ENCODE measurements around the gene GPAT2.
"Not testable (repeated sequence)": the region's sequence is repeated elsewhere in the genome, so short reads cannot be mapped to it uniquely, and the experiment has no call there.

GPAT2 gene

GRCh38 chr2:95991351-95992094 lies 43.2 kb downstream of the GPAT2 start, which contains the start of gene ANKRD36C:
Gene ANKRD36C (minus strand): TSS chr2:95991824. CDS start chr2:95991708, 116 bp downstream.
- not testable (repeated sequence) for H3K27me3 ChIP-seq (ENCODE audit: low read depth, low read length); H3K9me3 ChIP-seq (ENCODE audit: control insufficient read depth in 1 of 2, low read length in 2 of 2); H3K4me1 ChIP-seq (ENCODE audit: control insufficient read depth in 1 of 2, insufficient read depth in 2 of 2, low read length in 2 of 2); H3K36me3 ChIP-seq (ENCODE audit: control insufficient read depth in 1 of 2, insufficient read depth in 2 of 2, low read length in 2 of 2)
- peak within 1 kb of the TSS; percentile 68 to 78 for H3K4me3 ChIP-seq (ENCODE audit: low read depth in 1 of 2, low read length in 2 of 2)
- peak within 1 kb of the TSS; percentile 60 for H3K27ac ChIP-seq (ENCODE audit: low read length)

DNA sequence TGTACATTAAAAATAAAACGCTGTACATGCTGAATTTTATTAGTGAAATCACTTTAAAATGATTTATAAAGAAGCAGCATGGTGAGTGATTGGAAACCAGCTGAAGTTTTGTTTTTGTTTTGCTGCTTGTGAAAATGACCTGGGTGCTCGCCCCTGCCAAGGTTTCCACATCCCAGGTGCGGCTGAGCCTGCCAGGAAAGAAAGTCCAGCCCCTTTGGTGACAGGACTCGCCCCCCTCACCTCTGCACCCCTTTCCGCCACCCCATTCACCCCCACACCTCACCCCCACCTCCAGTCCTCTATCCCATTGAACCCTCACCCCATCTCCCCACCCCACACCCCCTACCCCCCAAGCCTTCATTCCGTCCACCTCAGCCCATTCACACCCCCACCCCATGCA lies 43.8 kb downstream of the GPAT2 start:
- not testable (repeated sequence) for H3K27me3 ChIP-seq (ENCODE audit: low read depth, low read length); H3K4me1 ChIP-seq (ENCODE audit: control insufficient read depth in 1 of 2, insufficient read depth in 2 of 2, low read length in 2 of 2); H3K27ac ChIP-seq (ENCODE audit: low read length); H3K36me3 ChIP-seq (ENCODE audit: control insufficient read depth in 1 of 2, insufficient read depth in 2 of 2, low read length in 2 of 2); H3K4me3 ChIP-seq (ENCODE audit: low read depth in 1 of 2, low read length in 2 of 2); H3K9me3 ChIP-seq (ENCODE audit: control insufficient read depth in 1 of 2, low read length in 2 of 2)
